Activated T-cell treated with anti-CD3 and anti-CD28 coated beads for 24 hours (primary cell): Measurements from ENCODE around the gene DNAJC22.
A peak's percentile ranks its signal among the peaks of the same experiment; 100 is the strongest.
"Not testable (repeated sequence)": the region's sequence is repeated elsewhere in the genome, so short reads cannot be mapped to it uniquely, and the experiment has no call there.

ENCODE experiments used
- DNase-seq: peaks from one replicate; pipeline ENCODE4 v3.0.0-alpha.2; 2020; ENCODE audit warnings: low read depth

The DNAJC22 gene

GRCh38 chr12:49375406-49375805 is 28.7 kb downstream of the DNAJC22 start:
- DNase-seq: no peak

GRCh38 chr12:49377386-49377785 is 30.7 kb downstream of the DNAJC22 start:
- DNase-seq: no peak

GRCh38 chr12:49380184-49380583 is 33.5 kb downstream of the DNAJC22 start:
- DNase-seq: not testable (repeated sequence)

GRCh38 chr12:49388682-49389386 is 42.1 kb downstream of the DNAJC22 start:
- DNase-seq: peak; percentile 41

- no peak for DNase-seq
Observed at GRCh38 chr12:49389387-49389703, 42.7 kb downstream of the DNAJC22 start.

- DNase-seq: no peak
Observed at GRCh38 chr12:49397000-49397399, 50.3 kb downstream of the DNAJC22 start.

- no peak for DNase-seq
Observed at GRCh38 chr12:49400304-49400703, 53.6 kb downstream of the DNAJC22 start.
